Kidney (tissue), 14 donors: ENCODE results near the gene STXBP6. TPM values are rescaled to one million over a fixed set of nuclear protein-coding genes. Genes with fewer than 3 reads are reported as not detected.

Experiments used
- DNase-seq, 5 donors: peaks; one replicate each; pipeline ENCODE4 v3.0.0-alpha.2; 2013 to 2020
- FAIRE-seq: peaks from 2 replicates; lab custom pipeline; 2012; peaks lifted over from hg19 to GRCh38; lab: Jason Lieb, UNC
- H3K27ac ChIP-seq, 2 donors: one replicate each; pipeline ENCODE4 v1.7.0; 2013; ENCODE audit warnings: low read depth in 2 of 2, low read length in 2 of 2, inconsistent platforms in 1 of 2
- H3K27me3 ChIP-seq: one replicate; pipeline ENCODE4 v1.7.1; 2013; ENCODE audit warnings: low read length, inconsistent platforms; ENCODE audit not compliant: control insufficient read depth, insufficient read depth
- H3K36me3 ChIP-seq, 3 donors: one replicate each; pipeline versions ENCODE4 v1.7.0 to v1.7.1; 2013; ENCODE audit warnings: low read length in 3 of 3, control low read depth in 1 of 3, inconsistent platforms in 1 of 3; ENCODE audit not compliant: insufficient read depth in 3 of 3, control insufficient read depth in 2 of 3
- H3K4me1 ChIP-seq, 3 donors: one replicate each; pipeline versions ENCODE4 v1.7.0 to v1.7.1; 2013; ENCODE audit warnings: low read length in 3 of 3, inconsistent platforms in 1 of 3, low read depth in 1 of 3; ENCODE audit not compliant: control insufficient read depth in 2 of 3, insufficient read depth in 2 of 3
- H3K4me3 ChIP-seq, 3 donors: one replicate each; pipeline versions ENCODE4 v1.7.0 to v1.8.1; 2013; ENCODE audit warnings: low read length in 3 of 3, control low read depth in 1 of 3, inconsistent platforms in 1 of 3
- H3K9ac ChIP-seq, 3 donors: one replicate each; pipeline versions ENCODE4 v1.7.0 to v1.7.1; 2013; ENCODE audit warnings: low read length in 3 of 3, control low read depth in 1 of 3, inconsistent platforms in 1 of 3
- H3K9me3 ChIP-seq, 3 donors: one replicate each; pipeline versions ENCODE4 v1.7.0 to v1.7.1; 2013; ENCODE audit warnings: low read length in 3 of 3, control low read depth in 1 of 3, inconsistent platforms in 1 of 3; ENCODE audit not compliant: control insufficient read depth in 2 of 3, insufficient read depth in 1 of 3
- intact Hi-C: fragments of 100-400 bp; cut with DNase I; formaldehyde crosslinking; loops from one replicate; pipeline ENCODE4 v1.11.1; 2022
- polyA plus RNA-seq: library from polyadenylated mRNA; stranded (reverse); fragments of 350-450 nt; fragmentation: Illumina TruSeq; extraction: RNeasy Lipid Tissue Mini Kit (QIAGEN cat#74804); gene quantifications from one replicate; pipeline ENCODE4 v1.2.3, GENCODE V29; 2014; ENCODE audit warnings: low read depth, low replicate concordance; ENCODE audit not compliant: insufficient read depth
- total RNA-seq: library from RNA; stranded (reverse); fragmentation: NEBNext Ultra II Directional; extraction: Animal tissue kit (Norgen Biotek cat#: 25700); gene quantifications from one replicate; pipeline ENCODE4 v1.2.1, GENCODE V29; 2021
- TF ChIP-seq, protein P1 (sequence below): IDR thresholded peaks from 3 replicates; pipeline ENCODE4 v1.5.1; 2012; ENCODE audit warnings: mild to moderate bottlenecking, moderate library complexity, borderline replicate concordance; ENCODE audit not compliant: insufficient read depth; ENCODE audit errors: extremely low read depth
- donor health status: control.
- donor health status: control.
- donor health status: control.
- donor health status: control.
- donor health status: control.
- donor health status: DM: yes; HTN: yes; CAD: no.
- donor health status: Normal renal cell carcinoma (clear cell type).

The STXBP6 gene
- total and polyA plus RNA-seq, 2 donors from 2014 or later = 2.8 to 3.9 TPM

DNA sequence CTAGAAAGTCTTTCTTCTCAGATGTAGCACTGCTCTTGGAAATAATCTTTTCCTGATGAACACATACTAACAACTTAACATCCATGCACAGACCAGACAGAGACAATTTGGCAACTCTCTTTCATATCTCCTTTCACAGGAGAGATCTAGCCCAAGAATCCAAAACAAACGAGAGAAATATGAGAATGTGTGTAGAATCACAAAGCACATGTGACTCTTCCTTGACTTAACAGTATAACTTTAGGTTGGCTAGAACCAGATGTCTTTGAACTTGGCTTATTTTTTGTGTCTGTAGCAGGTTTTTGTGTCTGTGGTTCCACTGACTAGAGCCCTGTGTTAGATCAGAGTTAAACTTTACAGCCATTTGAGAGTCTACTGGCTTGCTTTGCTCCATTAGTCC is 114.2 kb downstream of the STXBP6 start:
- Histone ChIP-seq H3K9me3 (no peaks in the 10 kb centered on the region), H3K27ac (no peak overlapping the region)
- intact Hi-C loops = no loop called here

DNA sequence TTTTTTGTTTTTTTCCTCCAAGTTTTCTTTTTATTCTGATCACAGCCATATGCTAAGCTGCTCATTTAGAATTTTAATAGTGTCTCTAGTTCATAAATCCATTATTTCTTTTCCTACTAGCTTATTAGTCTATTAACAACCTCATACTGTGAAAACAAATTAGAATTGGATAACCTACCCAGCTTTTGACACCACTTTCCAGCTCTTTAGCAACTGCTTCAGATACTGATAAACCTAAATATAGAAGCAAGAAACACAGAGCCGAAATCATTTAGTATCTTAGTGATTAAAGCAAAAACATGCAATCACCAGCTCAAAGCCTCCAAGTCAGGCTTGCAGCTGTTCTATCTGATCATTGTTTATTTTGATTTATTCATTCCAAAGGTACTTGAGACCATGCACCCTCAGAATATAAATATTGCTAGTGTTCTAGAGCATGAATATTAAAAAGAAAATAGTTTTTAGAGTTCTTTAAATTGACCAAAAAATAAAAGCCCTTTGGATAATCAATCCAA is 121.5 kb downstream of the STXBP6 start:
- no peak overlapping the region for H3K27ac ChIP-seq
- no peaks in the 10 kb centered on the region for H3K36me3 ChIP-seq
- TF ChIP-seq, protein P1, sequence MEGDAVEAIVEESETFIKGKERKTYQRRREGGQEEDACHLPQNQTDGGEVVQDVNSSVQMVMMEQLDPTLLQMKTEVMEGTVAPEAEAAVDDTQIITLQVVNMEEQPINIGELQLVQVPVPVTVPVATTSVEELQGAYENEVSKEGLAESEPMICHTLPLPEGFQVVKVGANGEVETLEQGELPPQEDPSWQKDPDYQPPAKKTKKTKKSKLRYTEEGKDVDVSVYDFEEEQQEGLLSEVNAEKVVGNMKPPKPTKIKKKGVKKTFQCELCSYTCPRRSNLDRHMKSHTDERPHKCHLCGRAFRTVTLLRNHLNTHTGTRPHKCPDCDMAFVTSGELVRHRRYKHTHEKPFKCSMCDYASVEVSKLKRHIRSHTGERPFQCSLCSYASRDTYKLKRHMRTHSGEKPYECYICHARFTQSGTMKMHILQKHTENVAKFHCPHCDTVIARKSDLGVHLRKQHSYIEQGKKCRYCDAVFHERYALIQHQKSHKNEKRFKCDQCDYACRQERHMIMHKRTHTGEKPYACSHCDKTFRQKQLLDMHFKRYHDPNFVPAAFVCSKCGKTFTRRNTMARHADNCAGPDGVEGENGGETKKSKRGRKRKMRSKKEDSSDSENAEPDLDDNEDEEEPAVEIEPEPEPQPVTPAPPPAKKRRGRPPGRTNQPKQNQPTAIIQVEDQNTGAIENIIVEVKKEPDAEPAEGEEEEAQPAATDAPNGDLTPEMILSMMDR = no peak
- no peak overlapping the region for H3K4me3 ChIP-seq
- H3K27me3 ChIP-seq = no peaks in the 10 kb centered on the region
- H3K4me1 ChIP-seq = no peaks in the 10 kb centered on the region
- intact Hi-C loops = no loop called here
- FAIRE-seq = no peak
- H3K9ac ChIP-seq = no peak overlapping the region
- no peak for DNase-seq
- no peaks in the 10 kb centered on the region for H3K9me3 ChIP-seq

More for the DNA sequence above, 114.2 kb downstream of the STXBP6 start:
- TF ChIP-seq, protein P1 = no peak
- FAIRE-seq (no peak), DNase-seq (no peak)
- Histone ChIP-seq H3K36me3 (no peaks in the 10 kb centered on the region), H3K9ac (no peak overlapping the region), H3K27me3 (no peaks in the 10 kb centered on the region), H3K4me1 (no peaks in the 10 kb centered on the region), H3K4me3 (no peak overlapping the region)

DNA sequence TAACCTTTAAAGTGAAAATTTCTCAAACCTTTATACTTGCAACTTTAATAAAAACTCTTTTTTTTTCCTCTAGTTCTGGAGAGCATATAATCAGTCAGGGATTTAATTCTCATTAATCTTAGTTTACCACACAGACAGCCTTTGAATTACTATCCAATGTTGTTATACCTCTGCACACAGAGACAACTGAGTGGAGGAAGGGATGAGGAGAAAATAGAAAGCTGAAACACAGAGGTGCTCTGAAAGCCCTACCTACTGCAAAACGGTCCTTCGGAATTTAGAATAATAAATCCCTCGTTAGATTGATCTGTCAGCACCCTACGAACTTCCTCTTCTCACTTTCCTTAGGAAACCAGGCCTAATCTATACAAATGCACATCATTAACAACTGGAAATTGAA is 122.1 kb downstream of the STXBP6 start:
- FAIRE-seq (no peak), DNase-seq (no peak)
- Histone ChIP-seq H3K27ac (no peak overlapping the region), H3K9me3 (no peaks in the 10 kb centered on the region), H3K4me3 (no peak overlapping the region), H3K27me3 (no peaks in the 10 kb centered on the region), H3K36me3 (no peaks in the 10 kb centered on the region), H3K9ac (no peak overlapping the region), H3K4me1 (no peaks in the 10 kb centered on the region)
- intact Hi-C loops = no loop called here
- TF ChIP-seq, protein P1 = no peak

DNA sequence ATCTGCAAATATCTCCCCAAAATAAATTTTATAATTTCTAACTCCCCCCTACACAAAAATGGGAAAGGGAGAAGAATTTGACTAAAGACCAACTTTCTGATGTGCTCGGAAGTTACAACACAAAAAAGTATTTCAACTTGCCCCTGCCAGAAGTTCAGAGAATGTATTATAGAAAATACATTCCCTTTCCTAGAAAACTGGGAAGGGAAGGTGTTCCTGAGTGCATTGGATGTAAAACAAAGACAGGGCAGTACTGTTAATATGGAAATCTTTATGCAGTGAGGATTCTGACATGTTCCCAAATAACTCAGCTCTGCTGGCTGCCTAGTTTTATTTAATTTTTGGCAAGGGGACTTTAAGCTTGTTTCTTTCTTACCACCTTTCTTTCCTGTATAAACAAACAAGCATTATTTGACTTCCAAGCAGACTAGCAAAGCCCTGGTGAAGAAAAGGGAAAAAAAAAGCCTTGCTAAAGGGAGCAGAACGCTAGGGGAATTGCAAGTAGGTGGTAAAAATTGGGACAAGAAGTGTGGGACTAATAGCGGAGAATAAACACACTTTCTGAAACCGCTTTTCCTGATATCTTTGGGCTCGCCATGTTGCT is 124.1 kb downstream of the STXBP6 start:
- Histone ChIP-seq H3K27ac (no peak overlapping the region), H3K9me3 (no peaks in the 10 kb centered on the region), H3K9ac (no peak overlapping the region), H3K27me3 (no peaks in the 10 kb centered on the region), H3K36me3 (no peaks in the 10 kb centered on the region), H3K4me3 (no peak overlapping the region), H3K4me1 (no peaks in the 10 kb centered on the region)
- DNase-seq = no peak
- TF ChIP-seq, protein P1 = no peak
- intact Hi-C loops = no loop called here
- no peak for FAIRE-seq
